Astrocyte (in vitro differentiated cells and primary cell): ENCODE data around the gene GLT1D1. TPM values are rescaled to one million over a fixed set of nuclear protein-coding genes. Genes with fewer than 3 reads are reported as not detected.

Experiments used
- DNase-seq: peaks from one replicate; pipeline ENCODE4 v3.0.0-alpha.2; 2010; ENCODE audit warnings: low read depth
- FAIRE-seq: peaks from 2 replicates; lab custom pipeline; 2011; peaks lifted over from hg19 to GRCh38; lab: Jason Lieb, UNC
- H2AFZ ChIP-seq: 2 replicates; pipeline ENCODE4 v1.6.0; 2012; ENCODE audit warnings: low read depth, low read length, inconsistent platforms
- H3K27ac ChIP-seq: 2 replicates; pipeline ENCODE4 v1.5.1; 2011; ENCODE audit warnings: low read depth, low read length, inconsistent platforms
- H3K27me3 ChIP-seq: 2 replicates; pipeline ENCODE4 v1.6.0; 2011; ENCODE audit warnings: low read length, inconsistent platforms; ENCODE audit not compliant: insufficient read depth
- H3K36me3 ChIP-seq: 2 replicates; pipeline ENCODE4 v1.5.1; 2011; ENCODE audit warnings: low read length, inconsistent platforms; ENCODE audit not compliant: insufficient read depth
- H3K4me1 ChIP-seq: 2 replicates; pipeline ENCODE4 v1.5.1; 2011; ENCODE audit warnings: low read length, inconsistent platforms; ENCODE audit not compliant: insufficient read depth
- H3K4me2 ChIP-seq: 2 replicates; pipeline ENCODE4 v1.6.0; 2012; ENCODE audit warnings: low read length, inconsistent platforms
- H3K4me3 ChIP-seq: 2 replicates; pipeline ENCODE4 v1.5.1; 2011; ENCODE audit warnings: low read depth, mild to moderate bottlenecking, low read length, inconsistent platforms; ENCODE audit not compliant: insufficient read depth
- H3K79me2 ChIP-seq: 2 replicates; pipeline ENCODE4 v1.6.0; 2012; ENCODE audit warnings: mild to moderate bottlenecking, low read length, inconsistent platforms; ENCODE audit not compliant: insufficient read depth
- H3K9ac ChIP-seq: 2 replicates; pipeline ENCODE4 v1.6.0; 2012; ENCODE audit warnings: mild to moderate bottlenecking, low read length, inconsistent platforms
- H3K9me3 ChIP-seq: 2 replicates; pipeline ENCODE4 v1.5.1; 2012; ENCODE audit warnings: low read depth, mild to moderate bottlenecking, low read length, inconsistent platforms; ENCODE audit not compliant: insufficient read depth
- H4K20me1 ChIP-seq: 2 replicates; pipeline ENCODE4 v1.6.0; 2012; ENCODE audit warnings: low read length, inconsistent platforms; ENCODE audit not compliant: insufficient read depth
- H3K27ac Mint-ChIP-seq: one replicate; pipeline ENCODE4 v1.8.0; 2021; ENCODE audit warnings: mild to moderate bottlenecking, mixed read lengths; ENCODE audit not compliant: unreplicated experiment
- H3K27me3 Mint-ChIP-seq: one replicate; pipeline ENCODE4 v1.8.0; 2021; ENCODE audit warnings: low read depth, mixed read lengths; ENCODE audit not compliant: unreplicated experiment
- H3K36me3 Mint-ChIP-seq: one replicate; pipeline ENCODE4 v1.8.0; 2021; ENCODE audit warnings: low read depth, mixed read lengths; ENCODE audit not compliant: unreplicated experiment
- H3K4me1 Mint-ChIP-seq: one replicate; pipeline ENCODE4 v1.8.0; 2021; ENCODE audit warnings: low read depth, mixed read lengths; ENCODE audit not compliant: unreplicated experiment
- H3K4me3 Mint-ChIP-seq: one replicate; pipeline ENCODE4 v1.8.0; 2021; ENCODE audit warnings: mild to moderate bottlenecking, moderate library complexity, mixed read lengths; ENCODE audit not compliant: unreplicated experiment
- H3K9me3 Mint-ChIP-seq: one replicate; pipeline ENCODE4 v1.8.0; 2021; ENCODE audit warnings: mild to moderate bottlenecking, mixed read lengths; ENCODE audit not compliant: unreplicated experiment
- EZH2 ChIP-seq: IDR thresholded peaks from 2 replicates; pipeline ENCODE4 v1.6.1; 2012; ENCODE audit warnings: mild to moderate bottlenecking, low read length, inconsistent platforms; ENCODE audit not compliant: insufficient read depth
- total RNA-seq: library from RNA; stranded (reverse); gene quantifications from 2 replicates; pipeline ENCODE4 v1.2.1, GENCODE V29; 2021
- TF ChIP-seq, protein P1 (sequence below): IDR thresholded peaks from 2 replicates; pipeline ENCODE4 v1.5.1; 2011; ENCODE audit warnings: low read depth, mild to moderate bottlenecking, inconsistent platforms, low read length, moderate library complexity; ENCODE audit not compliant: insufficient read depth

Gene GLT1D1
- total RNA-seq, 1 donor from 2014 or later, result 0.16 TPM

DNA sequence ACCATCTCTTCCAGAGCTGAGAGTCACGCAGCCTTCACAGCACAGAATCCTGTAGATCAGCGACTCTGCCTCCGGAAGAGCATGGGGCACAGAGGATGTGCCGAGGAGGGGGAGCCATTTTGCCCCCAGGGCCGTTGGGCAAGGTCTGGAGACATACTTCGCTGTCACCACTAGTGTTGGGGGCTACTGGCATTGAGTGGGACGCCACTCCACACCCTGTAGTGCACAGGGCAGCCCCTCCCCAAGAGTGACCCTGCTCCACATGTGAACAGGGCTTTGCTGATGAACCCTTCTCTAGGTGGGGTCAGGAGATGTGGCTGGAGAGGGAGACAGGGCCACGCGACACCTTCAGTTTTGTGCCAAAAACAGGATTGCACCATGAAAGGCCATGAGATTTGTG lies 6.0 kb downstream of the GLT1D1 start:
- no peak for DNase-seq
- no peak overlapping the region for H3K27ac ChIP-seq
- FAIRE-seq, result no peak
- H3K9me3 ChIP-seq, result no peaks in the 10 kb centered on the region
- H3K36me3 ChIP-seq, result no peaks in the 10 kb centered on the region
- peaks cover 17% of the 10 kb centered on the region for H3K9me3 Mint-ChIP-seq
- no peaks in the 10 kb centered on the region for H3K4me1 Mint-ChIP-seq
- no peak overlapping the region for H3K4me3 Mint-ChIP-seq
- no peak overlapping the region for H3K9ac ChIP-seq
- H3K27ac Mint-ChIP-seq, result no peak overlapping the region
- H3K27me3 Mint-ChIP-seq, result no peaks in the 10 kb centered on the region
- H3K4me3 ChIP-seq, result no peak overlapping the region
- no peak for TF ChIP-seq EZH2
- TF ChIP-seq, protein P1, sequence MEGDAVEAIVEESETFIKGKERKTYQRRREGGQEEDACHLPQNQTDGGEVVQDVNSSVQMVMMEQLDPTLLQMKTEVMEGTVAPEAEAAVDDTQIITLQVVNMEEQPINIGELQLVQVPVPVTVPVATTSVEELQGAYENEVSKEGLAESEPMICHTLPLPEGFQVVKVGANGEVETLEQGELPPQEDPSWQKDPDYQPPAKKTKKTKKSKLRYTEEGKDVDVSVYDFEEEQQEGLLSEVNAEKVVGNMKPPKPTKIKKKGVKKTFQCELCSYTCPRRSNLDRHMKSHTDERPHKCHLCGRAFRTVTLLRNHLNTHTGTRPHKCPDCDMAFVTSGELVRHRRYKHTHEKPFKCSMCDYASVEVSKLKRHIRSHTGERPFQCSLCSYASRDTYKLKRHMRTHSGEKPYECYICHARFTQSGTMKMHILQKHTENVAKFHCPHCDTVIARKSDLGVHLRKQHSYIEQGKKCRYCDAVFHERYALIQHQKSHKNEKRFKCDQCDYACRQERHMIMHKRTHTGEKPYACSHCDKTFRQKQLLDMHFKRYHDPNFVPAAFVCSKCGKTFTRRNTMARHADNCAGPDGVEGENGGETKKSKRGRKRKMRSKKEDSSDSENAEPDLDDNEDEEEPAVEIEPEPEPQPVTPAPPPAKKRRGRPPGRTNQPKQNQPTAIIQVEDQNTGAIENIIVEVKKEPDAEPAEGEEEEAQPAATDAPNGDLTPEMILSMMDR, result no peak
- no peaks in the 10 kb centered on the region for H3K36me3 Mint-ChIP-seq
- no peaks in the 10 kb centered on the region for H3K79me2 ChIP-seq
- no peak overlapping the region for H3K4me2 ChIP-seq
- no peaks in the 10 kb centered on the region for H4K20me1 ChIP-seq
- H2AFZ ChIP-seq, result no peak overlapping the region
- no peaks in the 10 kb centered on the region for H3K4me1 ChIP-seq
- H3K27me3 ChIP-seq, result no peaks in the 10 kb centered on the region

DNA sequence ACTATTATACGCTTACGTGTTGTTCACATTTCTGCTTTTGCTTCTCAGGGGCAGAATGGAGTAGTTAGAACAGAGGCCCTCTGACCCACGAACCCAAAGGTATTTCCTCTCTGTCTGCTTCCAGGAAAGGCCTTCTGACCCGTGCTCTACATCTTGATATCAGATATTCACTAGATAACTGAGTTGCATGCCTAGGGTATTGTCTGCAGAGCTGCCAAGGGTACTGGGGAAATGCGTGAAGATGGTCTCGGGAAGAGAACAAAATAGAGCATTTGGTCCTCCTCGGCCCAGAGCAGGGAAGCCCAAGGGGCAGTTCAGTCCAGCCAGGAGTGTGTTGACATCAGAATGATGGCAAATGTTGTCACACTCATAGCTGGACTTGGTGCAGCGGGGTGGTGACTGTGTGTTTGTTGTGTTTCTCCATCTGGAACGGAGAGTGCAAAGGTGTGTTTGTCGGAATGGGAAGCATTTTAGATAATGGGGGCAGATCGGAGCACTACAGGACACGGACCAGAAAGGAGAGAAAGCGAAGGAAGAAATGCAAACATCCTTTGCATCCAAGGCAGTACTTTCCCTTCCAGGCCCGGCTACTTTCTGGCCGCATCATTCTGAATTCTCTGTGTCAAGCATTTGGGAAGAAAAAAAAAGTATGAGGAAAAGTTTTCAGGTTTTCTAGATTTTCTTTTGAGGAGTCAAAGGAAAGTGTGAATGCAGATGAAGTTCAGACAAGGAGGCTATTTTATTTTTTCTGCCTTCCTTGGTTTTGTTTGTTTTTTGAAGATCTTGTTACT lies 8.1 kb downstream of the GLT1D1 start:
- DNase-seq, result no peak
- Histone ChIP-seq H3K27ac (no peak overlapping the region), H3K9me3 (no peaks in the 10 kb centered on the region), H3K36me3 (no peaks in the 10 kb centered on the region), H3K4me1 (no peaks in the 10 kb centered on the region), H2AFZ (no peak overlapping the region), H3K79me2 (no peaks in the 10 kb centered on the region), H4K20me1 (no peaks in the 10 kb centered on the region), H3K27me3 (no peaks in the 10 kb centered on the region), H3K9ac (no peak overlapping the region), H3K4me2 (no peak overlapping the region), H3K4me3 (no peak overlapping the region)
- Mint-ChIP-seq H3K27ac (no peak overlapping the region), H3K9me3 (peaks cover 12% of the 10 kb centered on the region), H3K36me3 (no peaks in the 10 kb centered on the region), H3K4me1 (no peaks in the 10 kb centered on the region), H3K27me3 (no peaks in the 10 kb centered on the region), H3K4me3 (no peak overlapping the region)
- TF ChIP-seq EZH2, result no peak
- no peak for FAIRE-seq

DNA sequence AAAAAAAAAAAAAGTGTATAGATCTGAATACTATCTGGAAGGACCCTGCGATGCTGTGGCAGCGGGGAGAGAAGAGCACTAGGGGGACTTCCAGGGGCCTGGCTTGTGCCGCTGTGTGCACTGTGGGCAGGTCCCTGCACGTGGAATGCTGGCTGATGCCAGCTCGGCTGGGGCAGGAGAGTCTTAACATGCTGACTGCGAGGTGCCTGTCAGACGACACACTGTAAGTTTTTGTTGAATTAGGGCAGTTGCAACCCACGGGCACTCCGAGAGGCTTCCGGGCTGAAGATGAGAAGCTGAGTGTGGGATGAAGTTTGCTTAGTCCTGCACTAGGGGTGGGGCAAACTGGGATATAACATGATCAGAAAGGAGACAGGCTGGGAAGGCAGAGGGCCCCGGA lies 10.7 kb downstream of the GLT1D1 start:
- H3K36me3 ChIP-seq, result no peaks in the 10 kb centered on the region
- H3K27me3 ChIP-seq, result no peaks in the 10 kb centered on the region
- H3K4me3 ChIP-seq, result no peak overlapping the region
- TF ChIP-seq, protein P1, result no peak
- no peak for TF ChIP-seq EZH2
- H3K9me3 Mint-ChIP-seq, result peaks cover 8% of the 10 kb centered on the region
- DNase-seq, result no peak
- H3K27ac ChIP-seq, result no peak overlapping the region
- FAIRE-seq, result no peak
- no peaks in the 10 kb centered on the region for H3K9me3 ChIP-seq
- H3K4me1 ChIP-seq, result no peaks in the 10 kb centered on the region
- no peak overlapping the region for H3K4me2 ChIP-seq
- no peaks in the 10 kb centered on the region for H3K4me1 Mint-ChIP-seq
- no peak overlapping the region for H3K9ac ChIP-seq
- no peaks in the 10 kb centered on the region for H3K36me3 Mint-ChIP-seq
- H3K4me3 Mint-ChIP-seq, result no peak overlapping the region
- no peak overlapping the region for H2AFZ ChIP-seq
- H4K20me1 ChIP-seq, result no peaks in the 10 kb centered on the region
- no peaks in the 10 kb centered on the region for H3K79me2 ChIP-seq
- H3K27ac Mint-ChIP-seq, result no peak overlapping the region
- H3K27me3 Mint-ChIP-seq, result no peaks in the 10 kb centered on the region
